HG02943 (cell line): ENCODE measurements around the gene SHISA7.
A peak's percentile ranks its signal among the peaks of the same experiment; 100 is the strongest.

Experiments
- ATAC-seq: cut with Tn5 transposase; IDR thresholded peaks from one replicate; pipeline ENCODE4 v1.9.1; 2021; ENCODE audit warnings: mild to moderate bottlenecking, low read depth, moderate library complexity; ENCODE audit not compliant: unreplicated experiment

Gene SHISA7

DNA sequence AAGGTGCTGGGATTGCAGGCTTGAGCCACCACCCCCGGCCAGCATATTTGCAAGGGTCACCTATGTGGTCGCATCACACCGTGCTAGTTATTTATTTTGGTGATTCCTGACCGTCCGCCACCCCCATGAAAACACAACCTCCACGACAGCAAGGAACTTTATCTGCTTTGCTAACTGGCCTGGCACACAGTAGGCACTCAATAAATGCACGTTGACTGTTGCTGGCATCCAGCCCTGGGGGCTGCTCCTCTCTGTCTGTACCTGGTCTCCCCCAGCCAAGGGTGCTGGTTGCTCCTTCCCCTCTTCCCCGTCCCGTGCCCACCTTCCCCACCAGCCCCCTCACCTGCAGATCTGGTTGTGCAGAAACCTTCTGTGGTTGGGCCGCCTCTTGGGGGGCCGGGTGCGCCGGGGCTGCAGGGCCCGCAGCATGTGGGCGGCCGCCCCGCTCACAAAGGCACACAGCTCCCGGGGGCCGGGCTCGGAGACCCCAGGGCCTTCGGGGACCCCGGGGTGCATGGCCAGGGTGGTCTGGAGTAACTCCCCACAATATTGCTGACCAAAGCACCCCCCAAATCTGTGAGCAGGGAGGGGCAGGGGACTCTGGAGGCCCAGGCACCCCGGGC is 21.1 kb upstream of the SHISA7 start:
- no peak for ATAC-seq

DNA sequence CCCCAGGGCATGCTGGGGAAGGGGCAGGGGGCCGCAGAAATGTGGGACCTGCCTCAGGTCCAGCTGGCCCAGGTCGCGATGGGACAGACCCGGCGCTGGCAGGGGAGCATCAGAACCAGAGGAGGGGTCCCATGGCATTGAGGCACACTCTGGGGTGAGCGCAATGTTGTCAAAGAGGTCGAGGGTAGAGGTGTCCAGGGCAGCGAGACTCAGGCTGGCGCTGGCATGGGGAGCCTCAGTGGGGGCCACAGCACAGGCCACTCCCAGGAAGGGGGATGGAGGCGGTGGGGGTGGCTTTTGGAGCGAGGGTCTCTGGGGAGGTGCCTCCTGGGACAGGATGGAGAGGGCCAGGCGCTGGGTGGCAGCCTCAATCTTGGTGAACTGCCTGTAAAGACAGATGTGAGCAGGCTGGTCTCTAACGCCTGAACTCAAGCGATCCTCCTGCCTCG is 20.5 kb upstream of the SHISA7 start:
- ATAC-seq, result no peak

DNA sequence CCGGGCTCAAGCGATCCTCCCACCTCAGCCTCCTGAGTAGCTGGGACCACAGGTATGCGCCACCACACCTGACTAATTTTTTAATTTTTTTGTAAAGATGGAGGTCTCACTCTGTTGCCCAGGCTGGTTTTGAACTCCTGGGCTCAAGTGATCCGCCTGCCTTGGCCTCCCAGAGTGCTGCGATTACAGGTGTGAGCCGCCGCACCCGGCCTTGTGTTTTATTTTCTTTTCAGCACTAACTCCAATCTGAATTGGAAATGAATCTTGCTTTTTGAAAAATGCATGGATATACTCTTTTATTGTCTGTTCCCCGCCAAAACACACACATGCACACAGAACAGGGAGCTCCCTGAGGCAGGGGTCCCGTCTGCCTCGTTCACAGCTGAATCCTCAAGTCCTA is 19.6 kb upstream of the SHISA7 start:
- no peak for ATAC-seq

DNA sequence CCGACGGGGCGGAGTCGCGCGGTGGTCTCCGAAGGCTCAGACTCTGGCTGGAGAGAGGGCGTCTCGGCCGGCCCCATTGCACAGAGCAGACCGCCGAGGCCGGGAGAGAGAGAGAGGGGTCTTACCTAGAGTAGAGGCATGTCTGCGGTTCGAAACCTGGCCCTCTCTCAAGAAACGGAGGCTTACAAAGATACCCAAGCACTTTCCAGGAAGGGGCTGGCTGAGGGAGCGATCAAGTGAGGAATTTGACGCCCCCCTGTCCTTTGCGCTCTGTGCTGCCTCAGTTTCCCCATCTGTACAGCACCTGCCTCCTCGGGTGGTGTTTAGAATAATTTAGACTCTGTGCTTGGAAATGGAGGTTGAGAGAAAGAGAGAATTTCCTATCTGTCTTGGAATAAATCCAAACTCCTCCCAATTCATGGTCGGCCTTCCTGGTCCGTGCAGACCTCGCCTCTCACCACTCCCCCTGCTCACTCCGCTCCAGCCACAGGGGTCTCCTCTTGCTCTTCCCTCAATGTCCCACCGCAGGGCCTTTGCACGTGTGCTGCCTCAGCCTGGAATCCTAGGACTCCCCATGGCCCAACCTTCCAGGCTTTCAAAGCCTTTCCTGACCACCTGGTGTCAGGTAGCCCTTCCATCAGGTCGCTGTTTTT is 19.0 kb upstream of the SHISA7 start:
- ATAC-seq, result no peak

DNA sequence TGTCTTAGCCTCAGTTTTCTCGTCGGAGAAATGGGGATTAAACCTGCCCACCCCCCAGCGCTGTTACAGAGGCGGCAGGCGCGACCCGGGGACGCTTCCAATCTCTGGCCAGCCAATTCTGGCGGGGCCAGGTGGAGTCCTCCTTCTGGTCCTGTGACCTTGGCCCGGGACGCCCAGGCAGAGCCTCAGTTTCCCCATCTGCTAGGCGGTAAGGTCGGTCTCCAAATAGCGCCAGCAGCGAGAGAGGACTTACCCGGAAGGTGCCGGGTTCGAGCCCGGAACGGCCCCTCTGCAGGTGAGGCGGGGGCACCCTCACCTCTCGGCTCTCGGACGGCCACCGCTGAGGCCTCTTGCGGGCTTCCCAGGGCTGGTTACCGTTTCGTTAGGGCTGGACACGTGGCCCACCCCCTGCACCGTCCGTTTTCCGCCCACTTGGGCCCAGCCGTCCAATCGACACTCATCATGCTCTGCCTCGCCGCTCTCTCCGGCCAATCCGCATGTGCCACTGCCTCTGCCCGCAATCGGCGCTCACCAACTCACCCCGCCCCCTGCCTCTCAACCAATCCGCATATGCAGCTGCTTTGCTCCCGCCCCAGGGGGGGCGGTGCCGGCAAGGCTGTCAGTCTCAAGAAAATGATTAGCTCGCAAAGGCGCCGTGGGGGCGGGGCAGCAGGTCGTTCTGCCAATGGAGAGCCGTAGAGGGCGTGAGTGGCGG is 18.3 kb upstream of the SHISA7 start, which contains the start of gene ISOC2:
TSS of gene ISOC2 (minus strand) at position 384 of the 715 bp plus-strand sequence. CDS start 5,156 bp downstream, outside the sequence.
- peak; percentile 94 for ATAC-seq

DNA sequence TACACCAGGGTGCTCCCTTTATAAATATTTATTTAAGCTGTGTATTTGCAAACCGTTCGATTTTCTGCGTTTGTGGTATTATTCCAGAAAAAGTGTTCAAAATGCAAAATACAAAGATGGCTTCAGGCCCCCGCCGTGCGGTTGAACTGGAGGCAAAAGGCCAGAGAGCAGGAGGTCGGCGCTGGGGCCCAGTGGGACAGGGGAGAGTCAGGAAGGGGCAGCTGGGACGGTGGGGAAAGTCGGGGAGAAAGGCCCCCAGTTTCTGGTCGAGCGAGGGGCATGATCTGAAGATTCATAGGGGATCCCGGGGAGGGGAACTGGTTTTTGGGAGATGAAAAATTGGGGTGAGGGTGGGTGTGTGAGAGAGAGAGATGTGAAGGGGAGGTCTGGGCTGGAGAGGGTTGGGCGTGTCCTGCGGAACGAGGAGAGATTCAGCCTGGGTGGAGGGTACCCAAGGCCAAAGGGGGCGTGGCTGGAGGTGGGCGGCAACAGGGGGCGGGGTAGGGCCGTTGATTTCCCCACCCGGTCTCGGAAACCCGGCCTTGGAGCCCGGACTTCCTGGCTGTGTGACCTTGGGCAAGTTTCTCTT is 17.7 kb upstream of the SHISA7 start:
- ATAC-seq, result no peak

DNA sequence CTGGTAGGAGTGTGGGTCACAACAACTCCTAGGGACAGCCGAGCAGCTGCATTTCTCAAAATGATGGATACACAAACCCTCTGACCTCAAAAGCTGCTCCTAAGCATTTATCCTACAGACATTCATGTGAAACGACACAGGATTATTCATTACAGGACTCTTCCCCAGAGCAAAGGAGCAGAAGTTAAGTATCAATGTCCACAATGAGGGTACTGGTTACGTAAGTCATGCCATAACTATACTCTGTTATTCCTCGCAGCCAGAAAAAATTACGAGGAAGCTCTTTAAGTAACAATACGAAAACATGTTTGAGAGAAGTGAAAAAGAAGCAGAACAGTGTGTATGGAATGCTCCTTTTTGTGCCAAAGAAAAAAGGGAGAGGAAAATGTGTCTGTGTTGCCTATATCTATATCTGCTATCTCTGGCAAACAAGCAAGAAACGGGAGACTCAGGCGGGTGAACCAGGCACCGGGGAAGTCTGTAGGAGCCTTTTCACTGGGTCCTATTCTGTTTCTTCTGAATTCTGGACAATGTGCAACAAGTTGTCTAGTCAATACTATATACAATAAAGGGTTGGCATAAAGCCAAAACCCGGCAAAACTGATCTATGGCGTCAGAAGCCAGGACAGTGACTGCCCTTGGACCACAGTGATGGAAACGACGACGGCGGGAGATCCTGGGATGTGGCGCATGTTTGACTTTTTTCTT is 17.0 kb upstream of the SHISA7 start:
- no peak for ATAC-seq

DNA sequence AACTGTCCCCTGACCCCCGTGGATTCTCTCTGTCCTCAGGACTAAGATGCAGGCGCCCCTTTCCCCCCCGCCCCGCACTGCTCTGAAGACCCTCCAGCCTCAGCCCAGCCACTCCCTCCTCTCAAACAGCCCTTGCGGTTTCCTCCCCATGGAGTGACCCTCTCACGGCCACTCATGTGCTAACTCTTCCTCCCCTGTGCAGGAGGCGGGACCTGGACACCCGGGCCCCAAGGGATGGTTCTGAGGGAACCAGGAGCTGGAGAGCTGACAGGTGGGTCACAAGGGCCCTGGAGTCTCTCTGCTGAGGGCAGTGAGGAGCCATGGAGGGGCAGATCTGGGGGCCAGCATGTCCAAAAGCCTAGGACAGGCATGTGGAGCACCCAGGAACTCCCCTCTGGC is 16.4 kb upstream of the SHISA7 start:
- no peak for ATAC-seq

DNA sequence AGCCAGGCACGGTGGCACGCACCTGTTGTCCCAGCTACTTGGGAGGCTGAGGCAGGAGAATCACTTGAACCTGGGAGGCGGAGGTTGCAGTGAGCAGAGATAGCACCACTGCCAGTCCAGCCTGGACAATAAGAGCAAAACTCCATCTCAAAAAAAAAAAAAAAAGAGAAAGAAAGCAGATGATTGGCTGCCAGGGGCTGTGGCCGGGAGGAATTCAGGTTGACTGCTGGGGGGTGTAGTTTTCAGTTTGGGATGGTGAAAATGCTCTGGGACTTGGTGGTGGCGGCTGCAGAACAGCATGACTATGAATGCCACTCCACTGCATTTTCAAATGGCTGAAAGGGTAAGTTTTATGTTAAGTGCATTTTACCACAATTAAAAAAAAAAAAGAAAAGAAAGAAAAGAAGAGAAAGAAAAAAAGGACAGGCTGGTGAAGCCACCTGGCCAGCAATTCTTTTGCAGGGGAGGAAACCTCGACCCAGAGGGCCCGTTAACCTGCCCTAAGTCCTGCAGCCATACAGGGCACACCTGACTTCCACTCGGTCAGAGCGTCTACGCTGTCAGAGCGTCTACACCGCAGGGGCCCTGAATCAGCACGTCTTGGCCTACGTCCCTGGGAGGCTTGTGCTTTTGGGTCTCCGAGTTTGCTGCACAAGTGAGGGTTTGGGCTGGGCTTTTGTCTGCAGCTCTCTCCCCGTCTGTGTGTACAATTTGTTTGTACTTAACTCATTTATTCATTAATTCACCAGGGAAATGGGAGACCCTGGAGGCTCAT is 14.8 kb upstream of the SHISA7 start:
- ATAC-seq, result no peak

DNA sequence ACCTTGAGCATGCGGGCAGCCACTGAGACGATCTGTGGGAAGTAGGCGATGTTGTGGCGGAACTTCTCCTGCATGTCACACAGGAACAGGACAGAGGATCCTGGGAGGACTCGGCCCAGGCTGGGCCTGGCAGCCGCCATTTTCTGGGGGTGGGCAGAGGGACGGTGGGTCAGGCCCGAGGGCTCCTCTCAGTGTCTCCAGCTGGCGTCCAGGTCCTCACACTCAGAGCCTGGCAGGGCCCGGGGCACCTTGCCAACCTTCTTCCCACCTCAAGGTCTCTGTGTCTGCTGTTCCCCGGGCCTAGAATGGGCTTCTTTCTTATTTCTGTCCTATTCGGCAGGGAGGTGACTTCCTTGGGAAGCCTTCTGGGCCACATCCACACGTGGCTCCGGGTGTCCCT is 13.2 kb upstream of the SHISA7 start:
- no peak for ATAC-seq

DNA sequence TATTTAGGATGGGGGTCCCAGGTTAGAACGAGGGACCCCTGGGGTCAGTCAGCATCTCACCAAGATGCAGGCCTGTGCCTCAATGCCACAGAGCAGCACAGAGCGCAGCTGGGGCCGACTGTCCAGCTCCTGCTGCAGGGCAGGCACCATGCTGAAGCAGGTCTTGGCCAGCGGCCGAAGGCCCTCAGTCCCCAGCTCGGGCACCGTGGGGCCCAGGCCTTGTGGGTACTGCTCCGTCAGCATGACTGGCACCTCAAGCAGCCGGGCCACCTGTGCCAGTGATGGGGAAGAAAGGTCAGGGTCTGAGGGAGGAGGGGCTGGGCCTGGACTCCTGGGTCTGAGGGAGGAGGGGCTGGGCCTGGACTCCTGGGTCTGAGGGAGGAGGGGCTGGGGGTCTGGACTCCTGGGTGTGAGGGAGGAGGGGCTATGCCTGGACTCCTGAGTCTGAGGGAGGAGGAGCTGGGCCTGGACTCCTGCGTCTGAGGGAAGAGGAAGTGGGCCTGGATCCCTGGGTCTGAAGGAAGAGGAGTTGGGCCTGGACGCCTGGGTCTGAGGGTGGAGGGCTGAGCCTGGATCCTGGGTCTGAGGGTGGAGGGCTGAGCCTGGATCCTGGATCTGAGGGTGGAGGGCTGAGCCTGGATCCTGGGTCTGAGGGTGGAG is 12.6 kb upstream of the SHISA7 start:
- no peak for ATAC-seq

DNA sequence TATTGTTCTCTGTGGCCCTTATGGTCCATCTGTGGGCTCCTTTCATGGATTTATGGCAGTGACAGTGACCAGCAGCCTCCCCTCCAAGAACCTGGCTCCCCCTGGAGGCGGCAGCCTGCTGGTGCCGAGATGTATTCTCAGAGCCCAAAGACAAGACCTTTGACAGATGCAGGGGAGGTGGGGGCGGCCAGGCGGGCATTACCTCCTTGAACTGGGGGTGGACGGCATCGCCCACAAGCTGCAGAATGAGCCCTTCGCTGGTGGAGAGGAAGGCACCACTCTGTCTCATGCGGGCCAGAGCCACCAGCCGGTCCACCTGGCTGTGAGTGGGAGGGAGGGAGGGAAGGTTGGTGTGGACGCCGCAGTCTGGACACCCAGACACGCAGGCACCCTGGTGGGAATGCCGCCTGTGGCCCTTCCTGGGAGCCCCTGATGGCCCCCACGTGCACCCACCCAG is 11.7 kb upstream of the SHISA7 start:
- ATAC-seq, result no peak

DNA sequence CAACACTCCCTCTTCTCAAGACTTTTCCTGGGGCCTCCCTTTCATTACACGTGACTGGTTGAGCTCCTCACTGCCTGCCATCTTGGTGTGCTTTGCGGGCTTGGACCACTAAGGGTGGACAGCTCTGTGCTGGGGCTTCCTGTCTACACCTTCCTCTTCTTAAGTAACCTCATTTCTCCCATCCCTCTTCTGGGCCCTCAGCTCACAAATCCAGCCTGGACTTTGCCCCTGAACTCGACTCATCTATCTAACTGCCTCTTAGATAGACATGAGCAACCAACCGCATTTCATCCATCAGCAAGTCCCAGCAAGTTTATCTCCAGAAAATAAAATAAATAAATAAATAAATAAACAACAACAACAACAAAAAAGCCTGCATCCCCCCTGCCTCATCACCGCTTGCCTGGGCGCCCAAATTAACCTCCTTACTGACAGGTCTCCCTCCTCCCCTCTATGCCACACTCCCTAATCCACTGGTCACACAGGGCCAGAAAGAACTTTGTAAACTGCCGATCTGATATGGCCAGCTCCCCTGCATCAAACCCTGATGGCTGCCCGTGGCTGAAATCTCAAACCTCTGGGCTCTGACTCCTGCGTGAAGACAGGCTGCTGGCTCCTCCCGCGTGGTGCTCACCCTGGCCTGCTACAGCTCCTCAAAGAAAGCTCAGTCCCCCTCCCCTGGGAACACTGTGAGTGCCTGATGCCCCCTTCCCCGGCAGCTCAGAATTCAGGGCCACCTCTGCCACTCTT is 10.6 kb upstream of the SHISA7 start:
- ATAC-seq, result no peak

DNA sequence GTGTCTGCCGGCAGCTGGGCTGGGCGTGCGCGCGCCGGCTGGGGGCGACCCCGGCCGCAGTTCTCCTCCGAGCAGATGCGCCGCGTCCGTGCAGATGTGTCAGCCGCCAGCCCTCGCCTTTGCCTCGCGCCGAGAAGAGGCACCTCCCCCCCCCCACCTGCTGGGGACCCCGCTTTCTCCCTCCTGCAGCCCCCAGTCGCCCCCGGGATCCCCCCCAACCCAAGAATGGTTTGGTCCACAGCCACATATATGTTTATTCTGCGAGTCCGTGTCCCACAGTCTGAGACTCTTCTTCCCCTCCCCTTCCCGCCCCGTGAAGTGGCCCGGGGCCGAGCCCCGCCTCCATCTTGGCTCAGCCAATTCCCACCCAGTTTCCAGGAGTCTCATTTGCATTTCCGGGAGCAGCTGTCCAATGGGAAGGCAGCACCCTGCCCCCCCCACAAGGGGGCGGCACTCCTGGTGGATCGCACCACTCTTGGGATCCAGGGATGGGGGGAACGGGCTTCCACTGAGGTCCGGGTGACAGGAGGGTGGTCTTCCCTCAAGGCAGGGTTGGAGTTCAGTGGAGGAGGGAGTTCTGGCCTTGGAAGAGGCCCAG is 9.7 kb upstream of the SHISA7 start:
- ATAC-seq, result no peak

DNA sequence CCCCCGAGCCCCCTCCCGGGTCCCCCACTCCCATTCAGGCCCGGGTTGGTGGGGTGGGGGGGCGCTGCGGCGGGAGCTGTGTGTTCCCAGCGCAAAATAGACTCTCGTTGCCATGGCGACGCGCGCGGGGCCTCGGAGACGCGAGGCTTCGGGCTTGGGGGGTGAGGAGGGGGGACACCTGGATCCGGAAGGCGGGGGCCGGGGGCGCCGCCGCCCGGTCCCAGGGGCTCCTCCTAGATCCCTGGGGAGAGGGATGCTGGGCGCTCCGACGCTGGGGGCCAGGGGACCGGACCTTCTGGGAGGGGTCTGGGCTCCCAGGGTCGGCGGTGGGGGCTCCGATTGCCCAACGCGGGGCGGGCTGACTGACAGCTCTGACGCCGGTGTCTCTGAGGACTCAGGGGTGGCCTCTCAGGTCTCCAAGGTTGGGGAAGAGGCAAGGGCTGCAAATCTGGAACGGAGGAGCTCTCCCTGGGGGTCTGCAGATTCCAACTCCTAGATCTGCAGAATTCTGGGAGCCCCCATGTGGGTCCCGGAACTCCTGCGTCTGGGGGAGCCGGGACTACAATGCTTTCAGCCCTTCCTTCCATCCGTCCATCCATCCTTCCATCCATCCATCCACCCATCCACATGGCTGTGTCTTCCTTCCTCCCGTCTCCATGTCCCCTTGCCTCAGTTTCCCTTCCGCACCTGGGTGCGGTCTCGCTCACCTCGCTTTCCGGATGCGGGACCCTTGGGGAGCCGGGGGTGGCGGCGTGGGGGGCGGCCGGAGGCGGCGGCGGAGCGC is 9.1 kb upstream of the SHISA7 start:
- ATAC-seq, result no peak

DNA sequence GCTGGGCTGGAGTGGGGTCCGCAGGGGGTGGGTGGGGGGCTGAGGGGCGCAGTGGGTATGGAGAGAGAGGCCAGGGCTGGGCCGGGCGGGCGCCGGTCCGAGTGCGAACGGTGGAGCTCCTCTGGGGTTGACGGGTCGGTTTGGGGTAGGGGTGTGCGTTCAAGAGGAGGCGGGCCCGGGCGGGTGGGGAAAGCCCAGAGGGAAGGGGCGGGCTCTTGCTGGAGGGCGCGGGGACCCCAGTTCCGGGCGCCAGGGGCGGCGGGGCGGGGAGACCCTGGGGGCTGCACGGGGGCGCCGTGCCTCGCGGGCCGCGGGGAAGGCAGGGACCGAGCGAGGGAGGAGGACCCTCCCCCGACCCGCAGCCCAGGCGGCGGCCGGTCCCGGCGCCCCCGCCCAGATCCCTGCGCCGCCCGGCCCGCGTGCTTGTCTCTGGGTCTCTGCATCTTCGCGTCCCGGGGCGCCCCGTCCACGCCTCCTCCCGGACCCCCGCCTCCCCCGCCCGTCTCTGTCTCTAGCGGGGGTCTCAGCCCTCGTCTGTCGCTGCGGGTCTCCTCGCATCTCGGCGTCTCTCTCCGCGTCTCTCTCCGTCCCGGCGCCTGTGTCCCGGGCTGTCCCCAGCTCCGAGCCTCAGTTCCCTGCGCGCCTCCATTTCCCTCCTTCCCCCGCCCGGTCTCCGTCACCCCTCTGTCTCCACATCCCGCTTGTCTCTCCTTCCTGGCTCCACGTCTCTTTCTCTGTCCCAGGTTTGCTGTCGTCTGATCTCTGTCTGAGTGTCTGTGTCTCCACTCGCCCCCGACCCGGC is 8.3 kb upstream of the SHISA7 start:
- no peak for ATAC-seq

DNA sequence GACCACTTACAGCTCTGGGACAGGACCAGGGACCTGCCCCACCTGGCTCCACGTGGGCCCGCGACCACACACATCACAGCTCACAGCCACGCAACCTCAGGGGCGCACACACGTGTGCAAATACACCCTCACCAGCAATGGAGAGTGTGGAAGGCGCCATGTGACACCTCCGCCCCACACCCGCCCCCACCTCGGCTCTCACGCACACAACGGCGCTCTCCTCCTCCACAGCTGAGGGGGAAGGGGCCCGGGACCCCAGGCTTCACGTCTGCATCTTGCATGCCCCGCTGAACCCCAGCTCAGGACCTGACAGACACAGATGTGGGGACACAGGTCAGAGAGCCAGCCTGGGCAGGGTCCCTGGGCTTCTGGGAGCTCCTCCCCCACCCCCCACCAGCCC is 6.4 kb upstream of the SHISA7 start:
- ATAC-seq, result no peak
